GM19463 (cell line): ENCODE measurements around the gene ACD.

ENCODE experiments used
- ATAC-seq: cut with Tn5 transposase; IDR thresholded peaks from one replicate; pipeline ENCODE4 v1.9.1; 2021; ENCODE audit warnings: mild to moderate bottlenecking, moderate library complexity; ENCODE audit not compliant: unreplicated experiment

Gene ACD

DNA sequence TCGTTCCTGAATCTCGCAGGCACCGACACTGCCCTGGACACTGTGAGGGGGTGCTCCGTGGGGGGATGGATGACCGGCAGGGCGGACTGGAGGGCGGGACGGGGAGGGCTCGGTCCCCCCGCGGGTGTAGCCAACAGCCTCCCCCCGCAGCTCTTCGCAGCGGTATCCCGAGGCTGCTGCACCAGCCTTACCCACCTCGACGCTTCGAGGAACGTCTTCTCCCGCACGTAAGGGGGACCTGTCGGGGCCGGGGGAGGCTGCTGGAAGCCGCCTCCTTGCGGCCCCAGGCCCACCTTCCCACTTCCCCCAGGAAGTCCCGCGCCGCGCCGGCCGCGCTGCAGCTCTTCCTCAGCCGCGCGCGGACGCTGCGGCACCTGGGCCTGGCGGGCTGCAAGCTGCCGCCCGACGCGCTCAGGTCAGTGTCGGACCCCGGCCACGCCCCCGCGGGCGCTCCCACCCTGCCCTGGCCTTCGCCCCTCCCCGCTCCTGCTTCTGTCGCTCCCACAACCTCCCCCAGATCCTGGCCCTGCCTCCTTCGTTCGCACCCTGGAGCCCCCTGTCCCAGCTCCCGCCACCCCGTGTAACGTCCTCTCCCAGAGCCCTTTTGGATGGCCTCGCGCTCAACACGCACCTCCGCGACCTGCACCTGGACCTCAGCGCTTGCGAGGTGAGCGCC is 11.8 kb downstream of the ACD start:
- no peak for ATAC-seq

DNA sequence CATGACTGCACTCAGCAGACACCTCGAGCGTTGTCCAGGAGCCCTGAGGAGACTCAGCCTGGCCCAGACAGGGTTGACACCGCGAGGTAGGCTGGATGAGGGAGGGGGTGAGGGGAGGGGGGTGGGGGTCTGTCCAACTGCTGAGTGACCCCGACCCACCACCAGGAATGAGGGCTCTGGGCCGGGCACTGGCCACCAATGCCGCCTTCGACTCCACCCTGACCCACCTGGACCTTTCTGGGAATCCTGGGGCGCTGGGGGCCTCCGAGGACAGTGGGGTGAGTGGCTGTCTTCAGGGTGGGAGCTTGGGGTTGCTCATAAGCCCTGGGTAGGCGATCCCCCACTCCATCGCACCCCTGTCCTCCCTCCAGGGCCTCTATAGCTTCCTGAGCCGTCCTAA is 12.4 kb downstream of the ACD start:
- ATAC-seq = no peak

- no peak for ATAC-seq
These were observed 12.9 kb downstream of the ACD start for GRCh38 chr16:67647111-67647651.

GRCh38 chr16:67645397-67646121 is 14.5 kb downstream of the ACD start:
- ATAC-seq = no peak

DNA sequence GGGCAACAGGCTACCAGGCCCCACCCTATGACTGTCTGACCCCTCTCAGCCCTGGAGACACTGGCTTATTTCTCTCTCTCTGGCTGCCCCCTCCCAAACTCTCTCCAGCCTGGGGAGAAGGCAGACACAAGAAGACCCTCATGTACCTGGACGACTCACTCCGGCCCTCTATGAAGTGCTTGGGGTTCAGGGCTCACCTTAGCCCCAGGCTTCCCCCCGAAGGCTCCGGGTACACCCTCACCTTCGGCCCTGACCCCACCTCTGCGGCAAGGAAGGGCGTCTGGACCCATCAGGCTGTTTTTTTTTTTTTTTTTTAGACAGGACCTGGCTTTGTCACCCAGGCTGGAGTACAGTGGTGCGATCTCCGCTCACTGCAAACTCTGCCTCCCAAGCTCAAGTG is 16.0 kb downstream of the ACD start:
- no peak for ATAC-seq

- ATAC-seq = no peak
These were observed 18.0 kb downstream of the ACD start for GRCh38 chr16:67641779-67642708.

DNA sequence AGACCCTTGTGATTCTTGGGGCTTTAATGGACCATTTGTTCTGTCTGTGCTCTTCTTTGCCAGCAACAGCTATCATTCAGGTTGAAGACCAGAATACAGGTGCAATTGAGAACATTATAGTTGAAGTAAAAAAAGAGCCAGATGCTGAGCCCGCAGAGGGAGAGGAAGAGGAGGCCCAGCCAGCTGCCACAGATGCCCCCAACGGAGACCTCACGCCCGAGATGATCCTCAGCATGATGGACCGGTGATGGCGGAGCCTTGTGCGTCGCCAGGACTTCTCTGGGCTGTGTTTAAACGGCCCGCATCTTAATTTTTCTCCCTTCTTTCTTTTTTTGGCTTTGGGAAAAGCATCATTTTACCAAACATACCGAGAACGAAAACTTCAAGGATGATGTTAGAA is 22.4 kb downstream of the ACD start:
- ATAC-seq = no peak

- no peak for ATAC-seq
These were observed 23.3 kb downstream of the ACD start for GRCh38 chr16:67636713-67637112.

DNA sequence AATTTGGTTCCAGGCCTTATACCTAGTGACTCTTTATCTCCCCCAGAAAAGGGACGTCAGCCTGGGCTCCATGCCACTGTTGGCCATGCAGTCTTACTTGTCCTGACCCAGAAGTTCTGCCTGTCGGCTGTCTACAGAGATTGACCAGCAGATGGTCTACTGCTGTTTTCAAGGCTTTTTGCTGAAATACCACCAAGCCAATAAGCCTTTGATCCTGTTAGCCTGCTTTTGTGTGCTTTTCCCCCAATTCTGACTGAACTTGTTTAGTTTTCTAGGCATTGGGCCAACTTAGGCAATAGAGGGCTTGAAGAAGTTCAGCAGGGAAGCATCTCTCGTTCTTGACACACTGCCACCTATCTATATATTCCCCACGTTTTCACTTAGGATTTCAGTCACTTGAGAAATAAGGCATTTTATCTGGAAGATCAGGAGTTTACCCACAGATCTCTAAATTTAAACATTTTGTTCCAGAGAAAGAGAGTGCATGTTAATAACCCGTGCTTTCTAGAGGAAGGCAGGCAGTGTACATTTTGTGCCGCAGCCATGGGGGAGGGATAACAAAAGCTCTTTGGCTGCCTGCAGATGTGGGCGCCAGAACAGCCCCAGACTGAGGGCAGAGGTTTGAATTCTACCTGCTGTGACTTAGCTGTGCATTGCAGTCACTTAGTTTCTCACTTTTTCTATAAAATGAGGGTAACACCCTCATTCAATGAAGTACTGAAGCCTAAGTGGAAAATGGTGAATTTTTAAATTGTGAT is 27.5 kb downstream of the ACD start:
- ATAC-seq = no peak

GRCh38 chr16:67628216-67628615 is 31.8 kb downstream of the ACD start:
- ATAC-seq = no peak

DNA sequence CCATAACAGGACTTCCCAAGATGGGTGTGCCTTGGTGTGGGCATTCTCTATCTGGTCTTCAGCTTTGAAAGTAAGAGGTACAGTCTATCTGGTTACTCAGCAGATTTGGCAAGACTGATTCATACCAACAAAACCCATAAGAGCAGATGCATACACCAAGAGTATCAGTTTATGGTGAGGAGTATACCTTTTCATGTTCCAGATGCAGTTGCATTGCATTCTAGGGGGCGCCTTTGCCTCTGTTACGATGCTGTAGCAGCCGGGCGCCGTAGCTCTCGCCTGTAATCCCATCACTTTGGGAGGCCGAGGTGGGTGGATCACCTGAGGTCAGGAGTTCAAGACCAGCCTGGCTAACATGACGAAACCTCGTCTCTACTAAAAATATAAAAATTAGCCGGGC is 46.3 kb downstream of the ACD start:
- ATAC-seq = no peak

DNA sequence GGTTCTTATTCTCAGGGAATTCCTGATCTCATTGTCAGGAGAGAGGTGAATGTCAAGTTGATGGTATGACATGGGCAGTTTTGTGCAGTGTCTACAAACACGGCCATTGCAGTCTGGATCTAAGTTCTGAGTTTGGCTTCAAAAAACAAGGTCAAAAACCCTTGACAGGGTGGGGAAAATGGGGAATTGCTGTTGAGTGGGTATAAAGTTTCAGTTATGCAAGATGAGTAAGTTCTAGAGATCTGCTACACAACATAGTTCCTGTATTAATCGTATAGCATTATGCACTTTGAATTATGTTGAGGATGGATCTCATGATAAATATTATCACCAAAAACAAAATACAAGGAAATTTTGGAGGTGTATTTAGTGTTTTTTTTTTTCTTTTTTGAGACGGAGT is 51.7 kb downstream of the ACD start:
- no peak for ATAC-seq
